GM21367 (cell line): Measurements from ENCODE around the gene RBL1.
"Not testable (repeated sequence)": the region's sequence is repeated elsewhere in the genome, so short reads cannot be mapped to it uniquely, and the experiment has no call there.

Experiments
- ATAC-seq: cut with Tn5 transposase; IDR thresholded peaks from one replicate; pipeline ENCODE4 v1.9.1; 2021; ENCODE audit not compliant: unreplicated experiment

RBL1 gene

DNA sequence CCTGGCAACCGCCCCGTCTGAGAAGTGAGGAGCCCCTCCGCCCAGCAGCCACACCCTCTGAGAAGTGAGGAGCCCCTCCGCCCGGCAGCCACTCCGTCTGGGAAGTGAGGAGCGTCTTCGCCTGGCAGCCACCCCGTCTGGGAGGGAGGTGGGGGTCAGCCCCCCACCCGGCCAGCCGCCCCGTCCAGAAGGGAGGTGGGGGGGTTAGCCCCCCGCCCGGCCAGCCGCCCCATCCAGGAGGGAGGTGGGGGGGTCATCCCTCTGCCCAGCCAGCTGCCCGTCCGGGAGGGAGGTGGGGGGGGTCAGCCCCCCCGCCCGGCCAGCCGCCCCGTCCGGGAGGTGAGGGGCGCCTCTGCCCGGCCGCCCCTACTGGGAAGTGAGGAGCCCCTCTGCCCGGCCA, 95.6 kb downstream of the RBL1 start:
- ATAC-seq: not testable (repeated sequence)

DNA sequence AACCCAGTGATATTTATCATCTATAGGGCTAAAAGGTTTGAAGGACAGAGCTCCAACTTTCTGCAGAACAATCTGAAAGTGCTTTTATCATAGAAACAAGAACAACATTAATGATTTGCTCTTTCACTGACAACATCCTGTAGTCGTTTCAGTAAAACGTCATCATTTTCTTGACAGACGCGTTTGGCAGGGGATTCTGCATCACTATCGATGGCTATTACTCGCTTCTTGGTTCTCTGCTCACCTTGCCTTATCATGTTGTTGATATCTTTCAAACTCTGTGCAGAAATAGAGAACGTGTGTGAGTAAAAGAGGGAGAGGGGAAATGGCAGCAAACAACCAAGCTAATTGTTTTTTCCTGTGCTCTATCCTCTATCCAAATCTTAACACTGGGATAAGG, 97.1 kb downstream of the RBL1 start:
- no peak for ATAC-seq

DNA sequence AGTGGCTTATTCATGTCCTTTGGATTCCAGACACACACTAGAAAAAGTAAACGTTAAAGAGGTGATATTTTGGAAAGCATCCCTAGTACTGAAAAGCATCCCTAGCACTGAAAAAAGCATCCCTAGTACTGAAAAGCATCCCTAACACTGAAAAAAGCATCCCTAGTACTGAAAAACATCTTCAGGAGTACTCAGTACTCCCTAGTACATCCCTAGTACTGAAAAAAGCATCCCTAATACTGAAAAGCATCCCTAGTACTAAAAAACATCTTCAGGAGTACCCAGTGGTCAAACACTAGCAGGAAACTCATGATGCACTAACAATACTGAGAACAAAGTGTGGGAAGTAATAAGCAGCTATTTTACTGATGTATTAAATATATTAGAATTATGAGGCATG, 98.7 kb downstream of the RBL1 start:
- ATAC-seq: no peak

DNA sequence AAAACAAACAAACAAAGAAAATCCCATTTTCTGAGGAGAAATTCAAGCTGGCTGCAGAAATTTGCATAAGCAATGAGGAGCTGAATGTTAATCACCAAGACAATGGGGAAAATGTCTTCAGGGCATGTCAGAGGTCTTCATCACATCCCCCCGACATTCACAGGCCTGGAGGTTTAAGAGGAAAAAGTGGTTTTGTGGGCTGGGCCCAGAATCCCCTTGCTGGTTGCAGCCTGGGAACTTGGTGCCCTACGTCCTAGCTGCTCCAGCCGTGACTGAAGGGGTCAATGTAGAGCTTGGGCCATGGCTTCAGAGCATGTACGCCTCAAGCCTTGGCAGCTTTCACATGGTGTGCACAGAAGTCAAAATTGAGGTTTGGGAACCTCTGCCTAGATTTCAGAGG, 101.6 kb downstream of the RBL1 start:
- ATAC-seq: not testable (repeated sequence)

DNA sequence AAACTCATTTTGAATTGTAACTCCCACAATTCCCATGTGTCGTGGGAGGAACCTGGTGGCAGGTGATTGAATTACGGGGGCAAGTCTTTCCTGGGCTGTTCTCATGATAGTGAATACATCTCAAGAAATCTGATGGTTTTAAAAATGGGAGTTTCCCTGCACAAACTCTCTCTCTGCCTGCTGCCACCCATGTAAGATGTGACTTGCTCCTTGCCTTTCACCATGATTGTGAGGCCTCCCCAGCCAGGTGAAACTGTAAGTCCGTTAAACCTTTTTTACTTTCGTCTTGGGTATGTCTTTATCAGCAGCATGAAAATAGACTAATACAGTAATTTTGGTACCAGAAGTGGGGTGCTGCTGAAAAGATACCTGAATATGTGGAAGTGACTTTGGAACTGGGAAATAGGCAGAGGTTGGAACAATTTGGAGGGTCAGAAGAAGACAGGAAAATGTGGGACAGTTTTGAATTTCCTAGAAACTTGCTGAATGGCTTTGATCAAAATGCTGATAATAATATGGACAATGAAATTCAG, 102.9 kb downstream of the RBL1 start:
- no peak for ATAC-seq

DNA sequence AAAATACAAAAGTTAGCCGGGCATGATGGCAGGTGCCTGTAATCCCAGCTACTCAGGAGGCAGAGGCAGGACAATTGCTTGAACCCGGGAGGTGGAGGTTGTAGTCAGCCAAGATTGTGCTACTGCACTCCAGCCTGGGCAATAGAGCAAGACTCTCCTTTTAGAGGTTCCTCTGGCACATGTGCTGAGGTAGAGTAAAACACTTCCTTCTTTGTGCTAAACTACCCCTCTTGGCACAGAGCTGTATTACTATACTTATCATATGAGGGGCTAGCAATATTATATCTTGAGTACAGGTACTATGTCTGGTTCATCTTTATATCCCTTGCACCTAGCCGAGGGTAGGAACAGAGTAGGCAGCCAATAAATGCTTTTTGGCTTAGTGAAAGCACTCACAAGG, 104.1 kb downstream of the RBL1 start:
- ATAC-seq: no peak

DNA sequence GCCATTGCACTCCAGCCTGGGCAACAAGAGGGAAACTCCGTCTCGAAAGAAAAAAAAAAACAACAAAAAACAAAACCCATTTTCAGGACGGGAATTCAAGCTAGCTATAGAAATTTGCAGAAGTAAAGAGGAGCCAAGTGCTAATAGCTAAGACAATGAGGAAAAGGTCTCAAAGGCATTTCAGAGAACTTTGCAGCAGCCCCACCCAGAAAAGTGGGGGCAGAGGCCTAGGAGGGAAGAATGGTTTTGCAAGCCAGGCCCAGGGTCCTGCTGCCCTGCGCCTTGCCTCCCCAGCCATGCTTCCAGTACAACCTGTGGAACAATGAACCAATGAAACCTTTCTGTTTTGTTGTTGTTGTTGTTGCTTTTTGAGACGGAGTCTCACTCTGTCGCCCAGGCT, 106.0 kb downstream of the RBL1 start:
- no peak for ATAC-seq

DNA sequence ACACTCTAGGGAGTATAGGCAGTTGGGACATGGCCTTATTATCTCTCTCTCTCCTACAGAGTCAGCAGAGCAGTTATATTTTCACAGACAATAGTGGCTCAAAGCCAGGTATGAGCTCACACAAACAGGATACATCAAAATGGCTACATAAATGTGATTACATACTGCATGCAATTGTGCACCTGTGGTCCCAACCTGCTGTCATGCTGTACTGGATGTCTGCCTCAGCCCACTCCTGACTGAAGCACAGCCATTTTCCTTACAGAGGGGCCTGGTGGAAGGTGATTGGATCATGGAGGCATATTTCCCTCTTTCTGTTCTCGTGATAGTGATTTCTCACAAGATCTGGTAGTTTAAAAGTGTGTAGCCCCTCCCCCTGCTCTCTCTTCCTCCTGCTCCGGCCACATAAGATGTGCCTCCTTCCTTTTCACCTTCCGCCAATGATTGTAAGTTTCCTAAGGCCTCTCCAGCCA, 107.3 kb downstream of the RBL1 start:
- no peak for ATAC-seq

DNA sequence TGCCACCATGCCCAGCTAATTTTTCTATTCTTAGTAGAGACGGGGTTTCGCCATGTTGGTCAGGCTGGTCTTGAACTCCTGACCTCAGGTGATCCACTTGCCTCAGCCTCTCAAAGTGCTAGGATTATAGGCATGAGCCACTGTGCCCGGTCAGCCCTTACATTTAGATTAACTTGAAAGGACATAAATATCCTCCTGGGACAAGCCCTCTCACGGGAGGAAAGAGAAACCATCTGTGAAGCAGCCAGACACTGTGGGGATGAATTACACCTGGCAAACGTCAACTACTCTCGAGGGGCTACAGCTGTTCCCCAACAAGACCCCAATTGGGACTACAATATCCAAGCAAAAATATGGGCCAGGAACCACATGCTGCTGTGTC, 111.5 kb downstream of the RBL1 start:
- ATAC-seq: no peak

DNA sequence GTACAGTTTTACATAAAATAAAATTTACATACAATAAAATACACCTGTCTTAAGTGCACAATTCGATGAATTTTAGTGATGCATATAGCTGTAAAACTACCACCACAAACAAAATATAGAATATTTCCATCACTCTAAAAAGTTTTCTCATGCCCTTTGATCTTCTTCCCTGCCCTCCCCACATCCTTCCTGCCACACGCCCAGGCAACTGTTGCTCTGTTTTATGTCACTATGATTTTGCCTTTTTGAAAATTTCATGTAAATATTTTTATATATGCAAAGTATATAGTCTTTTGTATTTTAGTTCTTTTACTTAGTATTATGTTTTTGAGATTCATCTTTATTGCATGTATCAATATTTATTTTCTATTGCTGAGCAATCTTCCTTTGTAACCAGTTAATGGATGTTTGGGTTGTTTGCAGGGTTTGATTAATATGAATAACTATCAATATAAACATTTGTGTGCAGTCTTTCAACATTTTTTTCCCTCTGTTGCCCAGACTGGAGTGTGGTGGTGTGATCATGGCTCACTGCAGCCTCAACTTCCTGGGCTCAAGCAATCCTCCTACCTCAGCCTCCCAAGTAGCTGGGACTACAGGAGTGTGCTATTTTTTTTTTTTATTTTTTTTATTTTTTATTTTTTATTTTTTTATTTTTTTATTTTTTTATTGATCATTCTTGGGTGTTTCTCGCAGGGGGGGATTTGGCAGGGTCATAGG, 120.5 kb downstream of the RBL1 start:
- no peak for ATAC-seq

DNA sequence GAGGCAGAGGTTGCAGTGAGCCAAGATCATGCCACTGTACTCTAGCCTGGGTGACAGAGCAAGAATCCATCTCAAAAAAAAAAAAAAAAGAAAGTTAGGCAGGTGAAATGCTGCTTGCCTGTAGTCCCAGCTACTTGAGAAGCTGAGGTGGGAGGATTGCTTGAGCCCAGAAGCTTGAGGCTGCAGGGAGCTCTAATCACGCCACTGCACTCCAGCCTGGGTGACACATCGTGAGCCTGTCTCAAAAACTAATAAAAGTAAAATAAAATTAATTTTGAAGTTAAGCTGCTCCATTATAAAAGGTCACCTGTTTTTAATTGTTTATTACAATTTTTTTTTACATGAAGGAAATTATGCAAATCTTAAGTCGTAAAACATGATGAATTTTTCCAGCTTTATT, 121.1 kb downstream of the RBL1 start:
- ATAC-seq: no peak

DNA sequence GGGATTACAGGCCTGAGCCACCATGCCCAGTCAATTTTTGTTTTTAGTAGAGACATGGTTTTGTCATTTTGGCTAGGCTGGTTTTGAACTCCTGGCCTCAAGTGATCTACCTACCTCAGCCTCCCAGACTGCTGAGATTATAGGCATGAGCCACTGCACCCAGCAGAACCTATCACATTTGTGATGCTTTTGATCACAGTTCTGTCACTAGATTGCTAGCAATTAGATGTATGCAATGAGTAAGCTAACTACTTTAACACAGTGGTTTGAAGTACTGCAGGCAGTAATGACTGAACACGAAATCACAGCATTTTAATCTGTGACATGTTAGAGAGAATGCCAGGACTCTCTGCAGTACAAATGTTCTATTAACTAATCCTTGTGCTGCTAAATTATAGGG, 124.7 kb downstream of the RBL1 start:
- no peak for ATAC-seq

DNA sequence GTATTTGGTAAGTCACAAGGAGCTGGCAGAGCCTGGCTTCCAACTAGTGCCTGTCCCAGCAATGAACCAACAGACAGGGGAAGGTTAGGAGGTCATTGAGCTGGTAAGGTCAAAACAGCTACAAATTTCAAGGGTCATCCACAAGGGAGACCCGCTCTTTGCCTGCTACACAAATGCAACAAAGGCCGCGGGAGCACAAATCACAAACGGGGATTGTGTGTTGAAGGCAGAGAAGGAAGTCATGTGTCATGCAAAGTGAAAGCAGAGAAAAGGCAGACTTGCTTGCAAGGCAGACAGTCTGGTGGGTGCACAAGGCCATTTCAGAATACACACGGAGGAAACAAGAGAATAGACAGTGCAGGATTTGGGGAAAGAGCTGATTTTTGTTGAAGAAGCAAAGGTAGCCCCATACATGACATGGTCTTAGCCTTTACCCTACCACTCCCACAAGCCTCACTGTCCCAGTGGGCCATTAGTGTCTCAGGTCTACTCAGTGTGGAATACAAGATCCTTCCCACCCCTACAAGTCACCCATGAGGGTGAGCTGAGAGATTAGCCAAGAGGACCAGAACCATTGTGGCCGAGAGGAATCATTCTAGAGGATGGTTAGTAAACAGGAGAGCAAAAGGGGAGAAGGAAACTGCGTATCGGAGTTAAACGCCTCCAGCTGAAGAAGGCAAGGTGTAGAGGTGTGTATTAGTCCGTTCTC, 126.2 kb downstream of the RBL1 start:
- no peak for ATAC-seq

DNA sequence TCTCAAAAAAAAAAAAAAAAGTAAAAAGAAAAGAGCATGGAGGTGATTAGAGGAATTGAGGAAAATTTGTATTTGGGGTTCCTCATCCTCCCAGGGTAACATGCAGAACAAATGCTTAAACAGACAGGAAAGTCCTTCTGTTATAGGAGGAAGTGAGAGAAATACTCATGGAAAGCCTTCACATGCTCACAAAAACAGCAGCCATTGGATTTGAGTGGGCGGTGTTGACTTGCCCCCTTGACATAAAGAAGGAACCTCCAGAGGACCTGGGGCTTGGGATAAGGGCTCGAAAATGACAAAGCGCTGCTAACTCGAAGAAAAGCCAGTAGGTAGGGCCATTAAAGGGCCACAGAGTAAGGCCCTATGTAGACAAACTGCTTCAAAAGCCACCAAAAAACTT, 126.7 kb downstream of the RBL1 start:
- no peak for ATAC-seq

DNA sequence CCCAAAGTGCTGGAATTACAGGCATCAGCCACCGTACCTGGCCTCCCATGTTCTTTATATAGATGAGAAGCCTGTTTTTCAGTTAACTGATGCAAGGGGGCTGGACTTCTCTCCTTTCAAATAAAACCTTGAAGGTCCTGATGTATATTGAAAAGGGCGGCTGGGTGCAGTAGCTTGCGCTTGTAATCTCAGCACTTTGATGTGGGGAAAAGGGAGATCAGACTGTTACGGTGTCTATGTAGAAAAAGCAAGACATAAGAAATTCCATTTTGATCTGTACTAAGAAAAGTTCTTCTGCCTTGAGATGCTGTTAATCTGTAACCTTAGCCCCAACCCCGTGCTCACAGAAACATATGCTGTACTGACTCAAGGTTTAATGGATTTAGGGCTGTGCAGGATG, 128.2 kb downstream of the RBL1 start:
- ATAC-seq: no peak

DNA sequence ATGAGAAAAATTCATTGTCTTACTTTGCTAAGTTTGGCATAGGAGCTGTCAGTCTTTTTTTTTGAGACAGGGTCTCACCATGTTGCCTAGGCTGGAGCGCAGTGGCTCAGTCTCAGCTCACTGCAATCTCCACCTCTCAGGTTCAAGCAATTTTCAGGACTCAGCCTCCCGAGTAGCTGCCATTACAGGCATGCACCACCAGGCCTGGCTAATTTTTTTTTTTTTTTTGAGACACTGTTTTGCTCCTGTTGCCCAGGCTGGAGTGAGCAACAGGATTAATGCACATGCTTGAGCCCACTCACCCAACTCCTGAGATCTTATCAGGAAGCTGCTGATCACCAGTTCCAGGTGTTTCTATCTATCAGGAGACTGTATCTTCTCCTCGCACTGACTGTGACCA, 128.8 kb downstream of the RBL1 start:
- ATAC-seq: not testable (repeated sequence)

DNA sequence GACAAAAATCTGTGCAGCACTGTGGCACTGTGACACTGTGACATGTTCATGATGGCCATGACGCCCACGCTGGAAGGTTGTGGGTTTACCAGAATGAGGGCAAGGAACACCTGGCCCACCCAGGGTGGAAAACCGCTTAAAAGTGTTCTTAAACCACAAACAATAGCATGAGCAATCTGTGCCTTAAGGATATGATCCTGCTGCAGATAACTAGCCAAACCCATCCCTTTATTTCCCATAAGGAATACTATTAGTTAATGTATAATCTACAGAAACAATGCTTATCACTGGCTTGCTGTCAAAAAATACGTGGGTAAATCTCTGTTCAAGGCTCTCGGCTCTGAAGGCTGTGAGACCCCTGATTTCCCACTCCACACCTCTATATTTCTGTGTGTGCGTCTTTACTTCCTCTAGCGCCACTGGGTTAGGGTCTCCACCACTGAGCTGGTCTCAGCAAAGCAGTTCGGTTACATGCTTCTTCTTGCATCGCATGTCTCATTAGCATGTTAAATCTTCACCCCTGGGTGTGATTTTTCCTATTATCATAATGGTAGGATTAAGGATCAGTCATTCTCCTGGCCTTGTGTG, 133.3 kb downstream of the RBL1 start:
- ATAC-seq: not testable (repeated sequence)

DNA sequence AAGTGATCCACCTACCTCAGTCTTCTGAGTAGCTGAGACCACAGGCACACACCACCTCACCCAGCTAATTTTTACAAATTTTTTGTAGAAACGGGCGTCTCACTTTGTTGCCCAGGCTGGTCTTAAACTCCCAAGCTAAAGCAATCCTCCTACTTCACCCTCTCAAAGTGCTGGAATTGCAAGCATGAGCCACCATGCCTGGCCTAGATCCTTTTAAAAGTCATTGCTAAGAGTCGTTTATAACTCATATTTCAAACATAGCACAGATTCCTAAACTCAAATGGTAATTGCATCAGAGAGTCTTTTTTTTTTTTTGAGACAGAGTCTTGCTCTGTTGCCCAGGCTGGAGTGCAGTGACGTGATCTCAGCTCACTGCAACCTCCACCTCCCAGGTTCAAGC, 136.6 kb downstream of the RBL1 start:
- ATAC-seq: no peak

DNA sequence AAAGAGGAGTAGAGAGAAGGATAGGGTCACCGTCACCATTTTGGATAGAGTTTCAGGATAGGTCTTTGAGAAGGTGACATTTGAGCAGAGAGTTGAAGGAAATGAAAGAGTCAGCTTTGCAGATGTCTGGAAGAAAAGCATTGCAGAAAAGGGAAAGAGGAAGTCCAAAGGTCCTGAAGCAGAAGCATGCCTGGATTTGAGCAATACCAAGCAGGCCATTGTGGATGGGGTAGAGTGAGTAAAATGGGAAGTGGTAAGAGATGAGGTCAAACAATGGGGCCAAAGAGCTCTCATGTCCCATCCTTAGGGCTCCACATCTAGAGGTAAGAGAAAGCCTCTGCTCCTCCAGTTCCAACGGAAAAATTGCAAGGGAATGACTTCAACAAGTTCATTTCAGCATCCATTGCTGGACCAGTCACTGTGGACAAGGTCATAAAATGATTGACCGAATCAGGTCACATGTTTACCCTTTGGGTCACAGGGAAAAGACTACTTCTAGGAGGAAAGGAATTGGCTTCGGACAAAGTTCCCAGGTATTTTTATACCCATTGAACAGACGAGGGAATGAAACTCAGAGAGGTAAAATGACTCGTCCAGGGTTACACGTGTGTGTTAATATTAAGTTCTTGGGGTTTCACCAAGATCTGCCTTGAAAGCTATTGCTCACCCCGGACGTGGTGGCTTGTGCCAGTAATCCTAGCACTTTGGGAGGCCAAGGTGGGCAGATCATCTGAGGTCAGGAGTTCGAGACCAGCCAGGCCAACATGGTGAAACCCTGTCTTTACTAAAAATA, 137.7 kb downstream of the RBL1 start:
- no peak for ATAC-seq

DNA sequence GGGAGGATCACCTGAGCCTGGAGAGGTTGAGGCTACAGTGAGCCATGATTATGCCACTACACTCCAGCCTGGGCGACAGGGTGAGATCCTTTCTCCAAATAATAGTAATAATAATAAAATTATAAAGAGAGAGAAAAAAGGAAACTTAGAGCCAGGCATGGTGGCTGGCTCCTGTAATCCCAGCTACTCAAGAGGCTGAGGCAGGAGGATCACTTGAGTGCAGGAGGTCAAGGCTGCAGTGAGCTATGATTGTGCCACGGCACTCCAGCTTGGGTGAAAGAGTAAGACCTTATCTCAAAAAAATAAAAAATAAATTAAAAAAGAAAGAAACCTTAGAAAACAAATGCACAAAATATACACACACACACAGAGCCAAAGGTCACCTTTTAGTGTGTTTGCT, 139.1 kb downstream of the RBL1 start:
- ATAC-seq: no peak

DNA sequence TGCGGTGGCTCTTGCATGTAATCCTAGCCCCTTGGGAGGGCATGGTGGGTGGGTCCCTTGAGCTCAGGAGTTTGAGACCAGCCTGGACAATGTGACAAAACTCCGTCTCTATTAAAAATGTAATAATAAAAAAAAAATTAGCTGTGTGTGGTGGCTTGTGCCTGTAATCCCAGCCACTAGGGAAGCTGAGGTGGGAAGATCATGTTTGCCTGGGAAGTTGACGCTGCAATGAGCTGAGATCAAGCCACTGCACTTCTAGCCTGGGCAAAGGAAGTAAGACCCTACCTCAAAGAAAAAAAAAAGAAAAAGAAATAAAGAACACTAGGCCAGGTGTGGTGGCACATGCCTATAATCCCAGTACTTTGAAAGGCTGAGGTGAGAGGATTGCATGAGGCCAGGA, 139.8 kb downstream of the RBL1 start:
- ATAC-seq: no peak
